Fibroblast of skin of back (primary cell): ENCODE results near the gene FIBIN. TPM values are rescaled to one million over a fixed set of nuclear protein-coding genes. Genes with fewer than 3 reads are reported as not detected.
"Not testable (repeated sequence)": the region's sequence is repeated elsewhere in the genome, so short reads cannot be mapped to it uniquely, and the experiment has no call there.

ENCODE experiments used
- DNase-seq: peaks from one replicate; pipeline ENCODE4 v3.0.0-alpha.2; 2013
- polyA plus RNA-seq, 2 experiments: library from polyadenylated mRNA; unstranded; fragments of 120-200 nt; gene quantifications; one replicate each; pipeline ENCODE4 v1.2.1, GENCODE V29; 2013; ENCODE audit not compliant: insufficient read length in 2 of 2

Gene FIBIN
- 45.2 TPM for polyA plus RNA-seq (2013, experiment 1 of 2; ENCODE audit: insufficient read length)
- polyA plus RNA-seq (2013, experiment 2 of 2; ENCODE audit: insufficient read length): 22.4 TPM

DNA sequence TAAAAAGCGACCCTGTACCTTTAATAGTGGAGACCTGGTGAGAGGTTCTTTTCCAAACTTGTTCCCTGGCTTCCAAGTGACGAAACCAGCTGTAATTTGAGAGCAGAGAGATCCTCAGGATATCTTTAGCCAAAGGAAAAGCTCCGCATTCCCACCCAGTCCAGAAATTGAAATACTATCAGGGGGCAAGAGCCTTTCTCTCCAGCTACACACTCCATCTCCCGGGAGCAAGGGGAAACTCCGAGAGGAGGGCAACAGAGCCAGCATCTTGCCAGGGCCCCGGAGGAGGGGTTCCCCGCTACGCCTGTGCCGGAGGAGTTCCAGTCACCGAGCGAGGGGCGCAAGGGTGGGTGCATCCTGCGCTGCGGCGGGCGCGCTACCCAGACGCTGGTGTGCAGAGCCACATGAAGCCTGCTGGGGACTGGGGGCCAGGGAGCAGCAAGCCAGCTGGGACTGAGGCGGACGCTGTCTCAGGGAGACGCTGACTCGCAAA lies at the start of gene FIBIN:
Gene FIBIN, plus strand, starts transcription at position 148 of the 493 bp plus-strand sequence. CDS start 415 bp downstream, outside the sequence.
- peak; percentile 82 for DNase-seq

DNA sequence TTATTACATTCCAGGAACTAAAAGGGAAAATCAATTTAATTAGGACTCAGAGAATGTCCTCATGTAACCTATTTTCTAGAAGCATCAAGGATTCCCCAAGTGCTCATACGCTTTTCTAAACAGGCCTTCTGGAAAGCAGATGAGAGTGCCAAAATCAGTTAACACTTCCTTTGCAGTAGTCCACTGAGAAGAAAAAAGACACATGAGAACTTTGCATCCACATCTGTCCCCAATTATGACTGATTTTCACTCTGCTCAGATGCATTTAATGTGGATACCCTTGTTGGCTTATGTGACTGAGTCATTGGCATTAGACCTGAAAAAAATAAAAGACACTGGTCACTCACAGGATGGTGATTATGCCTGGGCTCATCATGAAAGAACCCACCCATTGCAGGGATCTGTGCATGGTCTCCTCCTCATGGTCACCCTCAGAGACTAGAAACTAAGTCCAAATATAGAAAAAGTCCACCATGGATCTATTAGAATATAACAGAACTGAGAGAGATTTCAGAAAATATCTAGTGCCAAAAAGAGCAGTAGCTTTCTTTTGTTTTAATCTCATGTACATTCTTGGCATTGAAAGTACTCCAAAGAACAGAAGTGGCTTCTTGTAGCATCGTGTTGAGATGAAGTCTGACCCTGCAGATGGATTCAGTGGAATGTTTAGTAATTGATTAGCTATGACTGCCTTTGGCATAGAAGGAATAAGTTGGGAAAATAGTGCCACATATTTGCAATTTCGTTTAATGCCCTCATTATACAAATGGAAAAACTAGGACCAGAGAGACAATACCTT lies 48.8 kb upstream of the FIBIN start:
- peak; percentile 92 for DNase-seq

DNA sequence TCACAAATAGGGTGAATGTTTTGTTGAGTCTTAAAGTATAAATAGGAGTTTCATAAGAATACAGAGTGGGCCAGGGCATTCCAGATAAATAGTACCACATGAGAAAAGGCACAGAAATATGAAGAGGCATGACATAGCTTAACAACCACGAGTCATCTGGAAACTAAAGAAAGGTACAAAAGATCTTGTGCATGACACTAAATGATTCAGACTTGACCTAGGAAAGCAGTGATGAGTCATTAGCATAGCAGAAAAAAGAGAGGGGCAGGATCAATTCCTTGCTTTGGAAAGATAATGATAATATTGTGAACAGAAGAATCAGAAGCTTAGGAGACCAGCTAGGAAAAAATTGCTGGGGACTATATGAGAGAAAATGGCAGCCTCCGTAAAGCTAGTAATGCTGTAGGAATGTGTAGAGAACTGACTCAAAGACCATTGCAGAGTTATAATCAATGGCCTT lies 47.6 kb upstream of the FIBIN start:
- DNase-seq: peak; percentile 89

DNA sequence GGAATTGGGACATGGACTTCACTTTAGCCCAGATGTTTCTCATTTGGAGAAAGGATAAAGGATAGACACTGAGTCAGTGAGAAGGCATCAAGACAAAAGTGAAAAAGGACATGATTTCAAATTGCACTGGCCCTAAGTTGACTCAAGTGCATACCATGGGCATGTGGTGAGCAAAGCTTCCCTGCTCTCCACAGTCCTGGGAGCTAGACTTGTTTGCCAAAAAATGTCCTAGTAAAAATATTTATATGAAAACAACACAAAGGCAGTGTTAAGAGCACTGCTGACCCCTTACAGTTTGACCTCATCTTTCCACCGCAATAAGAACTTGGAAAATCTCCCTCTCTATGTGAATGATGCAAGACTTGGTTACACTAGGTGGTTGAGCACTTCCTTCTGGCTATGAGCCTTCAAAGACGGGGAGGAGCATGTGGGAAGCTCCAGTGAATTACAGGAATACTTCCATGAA lies 46.5 kb upstream of the FIBIN start:
- DNase-seq: peak; percentile 100

DNA sequence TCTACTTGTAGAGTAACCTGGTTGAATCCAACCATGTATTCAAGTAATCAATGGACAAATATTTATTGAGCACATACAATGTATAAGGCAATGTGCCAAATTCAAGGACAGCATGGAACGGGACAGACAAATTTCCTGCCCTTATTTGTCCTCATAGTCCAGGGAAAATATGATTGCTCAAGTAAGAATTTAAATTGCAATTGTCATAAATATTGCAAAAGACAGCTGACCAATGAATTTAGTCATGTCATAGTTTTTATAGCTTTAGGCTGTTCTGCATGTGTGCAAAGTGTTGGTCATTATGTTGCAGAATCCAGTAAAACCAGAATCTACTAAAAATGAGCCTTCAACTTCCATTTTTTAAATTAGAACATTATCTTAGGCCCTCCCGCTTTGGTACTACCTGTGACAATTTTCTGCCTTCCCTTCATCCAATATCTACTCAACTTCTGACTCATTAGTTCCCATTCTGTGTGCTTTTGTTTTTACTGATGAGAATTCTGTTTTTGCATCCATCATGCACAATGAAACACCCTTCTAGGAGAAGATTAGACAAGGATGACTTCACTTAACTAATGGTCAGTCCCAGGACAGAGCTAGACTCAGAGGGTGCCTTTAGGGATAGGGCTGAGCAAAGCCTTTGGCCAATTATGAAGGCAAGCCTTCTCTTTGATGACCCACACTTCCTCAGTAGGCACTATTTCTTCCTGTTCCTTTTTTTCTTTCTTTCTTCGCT lies 45.8 kb upstream of the FIBIN start:
- DNase-seq: peak; percentile 68

DNA sequence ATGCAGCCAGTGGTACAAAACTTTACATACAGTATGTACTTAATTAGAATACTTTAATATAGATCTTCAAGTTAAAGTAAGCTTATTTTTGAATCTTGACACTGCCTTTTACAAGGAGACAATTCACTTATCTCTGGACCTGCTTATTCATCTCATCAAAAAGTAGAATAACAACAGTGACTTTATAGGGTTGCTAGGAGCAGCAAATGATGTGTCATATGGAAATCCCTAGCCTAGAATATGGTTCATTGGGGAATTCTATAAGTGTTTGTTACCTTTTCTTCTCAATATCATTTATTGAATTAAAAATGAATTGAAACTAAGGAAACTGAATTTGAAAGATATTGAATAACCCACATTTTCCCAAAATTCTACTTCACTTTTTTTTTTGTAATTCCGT lies 45.0 kb upstream of the FIBIN start:
- DNase-seq: peak; percentile 61

DNA sequence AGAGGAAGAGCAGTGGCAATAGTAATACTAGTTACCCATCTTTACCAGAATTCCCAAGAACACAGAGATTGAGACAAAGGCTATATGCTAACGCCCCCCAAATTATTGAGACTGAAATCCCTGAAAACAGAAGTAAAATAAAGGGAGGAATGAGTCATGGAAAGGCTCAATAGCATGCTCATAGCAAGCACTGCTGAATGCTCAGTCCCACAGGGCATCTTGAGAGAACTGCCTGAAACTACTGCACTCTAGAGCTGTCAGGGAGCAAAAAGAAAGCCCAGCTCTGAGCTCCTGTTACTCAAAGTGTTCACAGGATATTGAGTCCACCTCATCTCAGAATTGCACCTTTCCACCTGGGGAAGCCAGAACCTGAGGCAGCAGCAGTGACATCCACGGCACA lies 44.1 kb upstream of the FIBIN start:
- DNase-seq: peak; percentile 60

DNA sequence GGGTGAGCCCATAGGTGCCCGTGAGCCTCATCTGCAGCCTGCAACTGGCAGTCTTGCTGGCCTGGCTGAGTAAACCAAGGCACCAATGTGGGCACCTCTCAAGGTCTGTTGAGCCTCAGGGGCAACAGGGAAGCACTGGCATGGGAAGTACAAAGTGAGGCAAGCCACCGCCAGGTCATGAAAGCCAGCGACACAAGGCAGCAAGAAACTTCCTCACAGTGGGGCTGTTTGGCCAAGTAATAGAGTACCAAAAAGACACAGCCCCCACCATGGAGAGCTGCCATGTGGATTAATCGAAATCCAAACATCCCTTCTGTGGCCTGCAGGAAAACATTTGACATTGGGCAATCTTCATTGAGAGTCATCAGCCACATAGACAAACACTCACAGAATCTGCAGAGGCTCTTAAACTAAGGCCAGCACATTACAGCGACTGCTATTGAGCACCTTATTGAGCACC lies 43.6 kb upstream of the FIBIN start:
- DNase-seq: peak; percentile 93

DNA sequence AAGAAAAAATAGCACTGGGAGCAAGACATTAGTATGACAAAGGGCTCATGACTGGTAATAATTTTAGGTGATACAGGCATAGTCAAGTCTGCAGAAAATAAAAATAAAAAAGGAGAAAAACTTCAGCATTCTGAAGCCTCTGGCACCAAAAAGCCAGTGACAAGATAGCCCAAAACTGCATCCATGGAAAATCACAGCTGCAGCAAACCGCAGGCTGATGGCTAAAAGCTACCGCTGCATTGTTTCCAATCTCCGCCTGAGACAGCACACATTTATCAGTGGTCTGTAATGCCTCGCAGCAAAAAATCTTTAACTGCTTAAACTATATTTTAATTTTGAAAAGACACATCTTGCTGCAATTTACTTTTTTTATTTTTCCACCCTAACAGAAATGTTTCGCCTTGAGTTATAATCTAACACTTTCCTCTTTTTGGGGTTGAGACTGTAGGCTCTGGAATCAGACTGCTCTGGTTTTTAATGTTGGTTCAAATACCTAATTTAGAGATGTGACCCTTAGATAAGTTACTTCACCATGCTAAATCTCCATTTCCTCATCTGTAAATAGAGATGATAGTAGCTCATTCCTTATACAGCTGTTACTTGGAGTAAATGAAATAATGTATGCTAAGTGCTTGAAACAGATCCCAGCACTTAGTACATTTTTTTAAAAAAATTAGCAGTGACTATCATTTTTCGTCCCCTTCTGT lies 42.0 kb upstream of the FIBIN start:
- peak; percentile 58 for DNase-seq

DNA sequence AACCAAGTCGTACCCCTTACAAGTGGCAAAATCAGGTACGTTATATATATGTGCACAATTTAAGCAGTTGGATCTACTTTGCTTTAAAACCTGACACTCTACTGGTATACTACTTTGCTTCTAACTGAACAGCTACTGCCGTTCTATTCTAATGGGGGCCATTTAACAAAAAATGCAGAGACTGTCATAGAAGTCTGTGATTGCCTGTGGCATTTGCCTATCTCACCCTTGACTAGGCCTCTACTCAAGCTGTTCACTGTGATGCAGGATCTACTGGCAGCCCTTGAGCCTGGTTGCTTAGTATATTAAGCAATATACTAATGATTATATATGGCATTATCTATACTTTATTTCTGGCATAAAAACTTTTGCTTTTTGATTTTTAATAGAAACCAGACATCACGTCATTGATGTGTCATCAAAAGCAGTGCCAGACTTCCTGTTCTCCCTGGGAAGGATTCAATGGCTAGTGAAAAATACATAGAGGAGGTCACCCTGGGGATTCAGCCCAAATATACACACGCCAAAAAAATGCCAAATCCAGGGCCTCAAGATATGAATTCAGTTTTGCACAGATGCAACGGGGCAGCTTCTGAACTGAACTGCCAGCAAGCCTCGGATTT lies 40.0 kb upstream of the FIBIN start:
- peak; percentile 95 for DNase-seq

DNA sequence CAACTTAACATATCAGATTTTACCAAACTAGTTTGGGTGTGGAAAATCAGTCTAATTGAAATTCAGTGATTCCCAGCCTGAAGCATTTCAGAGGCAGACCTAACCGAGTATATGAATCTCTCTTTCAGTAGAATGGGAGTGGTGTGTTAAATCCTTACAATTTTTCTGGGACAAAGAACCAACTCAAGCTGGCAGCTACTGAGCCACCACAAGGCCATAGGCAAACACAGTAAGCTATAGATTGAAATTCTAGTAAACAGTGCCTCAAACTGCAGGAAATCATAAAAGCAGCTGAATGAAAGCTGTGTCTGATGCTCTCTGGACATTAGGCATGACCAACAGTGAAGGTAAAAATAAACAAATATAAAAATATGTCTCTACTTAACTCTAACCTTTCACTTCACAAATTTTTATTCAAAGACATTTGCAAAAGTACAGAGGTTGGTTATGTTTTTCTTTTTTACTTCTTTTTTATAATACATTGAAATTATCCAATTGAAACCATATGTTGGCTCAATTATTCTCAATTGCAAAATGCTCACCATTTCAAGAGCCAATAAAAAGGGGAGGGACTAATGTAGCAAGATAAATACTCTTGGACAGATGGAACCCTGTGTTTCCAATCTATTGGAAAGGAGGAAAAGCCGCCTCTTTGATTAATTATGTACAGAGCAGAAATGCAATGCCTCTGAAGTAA lies 35.8 kb upstream of the FIBIN start:
- no peak for DNase-seq

DNA sequence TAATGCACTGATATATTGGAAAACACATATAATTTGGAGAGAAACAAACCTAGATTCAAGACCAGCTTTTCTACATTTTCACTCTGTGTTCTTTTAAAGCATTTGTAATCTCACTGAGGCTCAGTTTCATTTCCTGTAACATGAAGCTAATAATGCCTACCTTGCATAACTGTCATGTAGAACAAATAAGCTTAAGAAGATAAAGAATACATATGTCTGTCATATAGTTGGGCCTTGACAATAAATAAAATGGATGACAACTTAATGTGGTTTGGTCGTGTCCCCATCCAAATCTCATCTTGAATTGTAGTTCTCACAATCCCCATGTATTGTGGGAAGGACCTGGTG lies 35.2 kb upstream of the FIBIN start:
- no peak for DNase-seq

DNA sequence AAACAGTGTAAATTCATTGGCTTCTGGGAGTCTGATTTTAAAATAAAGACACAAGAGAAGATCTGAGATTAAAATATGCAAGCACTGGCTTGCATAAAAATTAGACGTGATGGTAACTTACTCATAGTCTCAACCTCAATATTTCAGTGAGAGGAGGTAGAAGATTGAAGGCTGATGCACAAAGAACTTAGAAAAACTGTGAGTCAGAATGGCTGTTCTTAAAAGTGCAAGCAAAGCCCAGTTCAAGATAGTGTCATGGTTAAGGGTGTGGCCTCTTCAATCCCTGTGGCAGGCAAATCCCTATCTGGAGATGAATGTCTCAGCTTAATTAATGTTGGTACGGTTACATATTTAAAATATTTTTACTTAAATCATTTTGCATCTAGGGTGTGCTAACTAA lies 33.6 kb upstream of the FIBIN start:
- peak; percentile 82 for DNase-seq

DNA sequence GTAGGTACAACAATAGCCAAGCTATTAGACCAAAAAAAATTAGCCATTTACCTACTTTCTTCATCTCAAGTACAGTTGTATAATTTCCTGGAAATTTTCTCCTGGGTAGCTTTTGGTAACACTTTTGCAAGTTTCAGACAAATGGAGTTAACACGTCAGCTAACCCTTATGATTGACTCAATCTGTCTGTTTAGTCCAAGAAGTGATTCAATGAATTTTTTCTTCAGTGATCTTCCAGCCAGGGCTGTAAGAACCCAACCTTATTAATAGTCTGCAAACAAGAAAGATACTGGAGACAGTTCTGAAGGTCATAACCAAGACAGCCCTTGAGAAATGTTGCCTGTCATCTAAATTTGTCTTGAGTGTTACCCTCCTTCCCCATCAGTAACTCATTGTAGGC lies 30.1 kb upstream of the FIBIN start:
- no peak for DNase-seq

DNA sequence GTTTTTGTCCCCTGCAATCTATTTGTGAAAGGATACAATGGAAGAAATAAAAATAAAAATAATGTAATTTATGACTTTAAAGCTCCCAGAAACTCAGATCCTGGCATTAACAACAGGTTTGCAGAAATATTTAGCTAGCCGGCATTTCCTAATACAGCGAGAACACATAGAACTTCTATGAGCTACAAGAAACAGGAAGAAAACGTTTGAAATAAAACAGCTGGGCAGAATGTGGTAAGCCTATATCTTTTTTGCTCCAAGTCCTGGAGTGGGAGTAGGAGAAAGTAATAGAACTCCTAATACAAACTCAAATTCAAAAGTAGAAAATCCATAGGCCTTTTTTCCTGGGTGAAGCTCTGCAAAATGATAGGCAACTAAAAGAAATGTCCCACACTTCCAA lies 29.6 kb upstream of the FIBIN start:
- DNase-seq: no peak

DNA sequence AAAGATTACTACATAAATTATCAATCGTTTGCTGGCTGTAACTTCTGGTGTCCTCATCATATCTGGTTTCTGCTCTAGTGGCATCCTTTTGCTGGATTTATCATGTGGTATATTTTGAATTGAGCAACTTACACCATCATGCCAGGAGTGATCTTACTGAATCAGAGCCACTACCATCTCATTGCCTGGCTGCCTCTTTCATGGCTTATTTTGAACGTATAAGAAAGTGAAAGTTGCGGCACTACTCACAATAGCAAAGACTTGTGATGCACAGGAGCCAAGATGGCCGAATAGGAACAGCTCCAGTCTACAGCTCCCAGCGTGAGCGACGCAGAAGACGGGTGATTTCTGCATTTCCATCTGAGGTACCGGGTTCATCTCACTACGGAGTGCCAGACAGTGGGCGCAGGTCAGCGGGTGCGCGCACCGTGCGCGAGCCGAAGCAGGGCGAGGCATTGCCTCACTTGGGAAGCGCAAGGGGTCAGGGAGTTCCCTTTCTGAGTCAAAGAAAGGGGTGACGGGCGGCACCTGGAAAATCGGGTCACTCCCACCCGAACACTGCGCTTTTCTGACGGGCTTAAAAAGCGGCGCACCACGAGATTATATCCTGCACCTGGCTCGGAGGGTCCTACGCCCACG lies 28.9 kb upstream of the FIBIN start:
- not testable (repeated sequence) for DNase-seq

DNA sequence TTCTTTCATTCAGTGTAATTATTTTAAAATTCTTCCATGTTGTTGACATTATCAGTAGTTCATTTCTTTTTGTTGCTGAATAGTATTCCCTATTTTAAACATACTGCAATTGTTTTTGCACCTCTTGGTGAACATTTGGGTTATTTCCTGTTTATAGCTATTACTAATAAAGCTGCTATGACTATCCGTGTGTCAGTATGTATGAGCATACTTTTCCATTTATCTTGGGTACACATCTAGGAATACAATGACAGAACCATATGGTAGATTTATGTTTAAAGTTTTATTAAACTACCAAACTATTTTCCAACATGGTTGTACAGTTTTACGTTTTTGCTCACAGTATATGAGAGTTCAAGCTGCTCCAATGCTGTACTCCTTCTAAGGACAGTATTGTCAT lies 22.0 kb upstream of the FIBIN start:
- peak; percentile 67 for DNase-seq

DNA sequence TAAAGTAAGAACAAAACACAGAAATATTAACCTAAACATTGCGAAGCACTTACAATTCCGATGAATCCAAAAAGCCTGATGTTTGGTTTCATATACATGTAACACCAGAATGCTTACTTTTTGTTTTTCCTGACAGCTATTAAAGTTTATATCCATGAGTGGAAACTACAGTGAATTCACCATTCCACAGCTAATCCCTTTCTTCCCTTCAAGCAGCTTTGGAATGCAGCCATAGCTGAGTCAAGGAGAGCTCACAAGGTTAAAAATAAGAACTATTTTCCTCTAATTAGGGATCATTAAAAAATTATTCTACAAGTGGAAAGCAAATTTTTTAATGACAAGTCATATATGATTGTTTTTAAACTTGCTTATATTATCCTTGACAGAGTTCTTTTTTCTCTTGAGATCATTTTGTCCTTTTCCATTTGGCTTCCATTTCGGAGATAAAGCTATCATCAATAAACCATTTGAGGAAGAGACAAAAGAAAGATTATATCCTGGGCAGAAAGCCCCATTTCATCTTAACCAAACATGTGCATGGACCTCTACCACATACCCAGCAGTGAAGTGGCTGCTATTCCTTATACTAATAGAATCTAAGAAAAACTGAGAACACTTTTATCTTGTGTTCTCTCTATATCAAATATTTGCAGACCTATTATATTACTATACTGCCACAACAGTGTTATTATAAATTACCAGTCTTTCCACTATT lies 19.7 kb upstream of the FIBIN start:
- DNase-seq: peak; percentile 86

DNA sequence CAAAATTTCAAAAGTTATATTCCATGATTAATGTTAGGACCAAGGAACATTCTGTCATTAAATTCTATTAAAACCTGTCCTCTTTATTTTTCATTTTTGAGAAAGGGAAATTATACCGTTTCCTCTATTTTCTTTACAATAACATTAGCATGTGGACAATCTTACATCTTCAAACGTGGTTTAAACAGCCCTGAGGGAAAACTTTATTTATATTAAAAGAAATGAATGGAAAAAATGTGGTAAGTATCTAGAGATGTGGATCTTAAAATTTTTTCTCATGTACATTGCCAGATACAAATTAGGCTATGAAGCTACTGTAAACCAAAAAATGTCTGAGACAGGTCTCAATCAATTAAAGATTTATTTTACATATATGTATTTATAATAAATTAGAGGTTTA lies 18.9 kb upstream of the FIBIN start:
- DNase-seq: peak; percentile 59

DNA sequence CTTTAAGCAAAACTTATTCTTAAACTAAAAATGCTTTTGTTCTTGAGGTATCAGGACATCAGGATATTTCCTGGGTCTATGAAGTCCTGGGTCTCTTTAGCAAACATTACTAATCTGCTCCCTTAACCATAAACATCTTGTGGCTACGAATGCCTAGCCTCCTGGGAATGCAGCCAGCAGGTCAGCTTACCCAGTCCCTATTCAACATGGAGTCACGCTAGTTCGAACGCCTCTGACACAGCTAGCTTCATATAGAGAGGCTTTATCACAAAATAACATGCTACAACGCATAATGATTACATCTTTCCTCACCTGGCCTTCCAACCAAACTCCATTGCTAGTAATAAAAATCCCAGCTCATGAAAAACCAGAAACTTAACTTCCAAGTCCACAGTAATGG lies 17.5 kb upstream of the FIBIN start:
- peak; percentile 78 for DNase-seq
